ENCODE measurements around the gene CUBN.

CUBN gene

GRCh38 chr10:16992611-16993119 lies 136.9 kb downstream of the CUBN start:
- no peak for DNase-seq (ENCODE audit: low read depth in 2 of 2, low spot score in 1 of 2)

- DNase-seq (ENCODE audit: low read depth in 2 of 2, low spot score in 1 of 2), result no peak
Observed at GRCh38 chr10:16991011-16991410, 138.6 kb downstream of the CUBN start.

- DNase-seq (ENCODE audit: low read depth in 2 of 2, low spot score in 1 of 2), result no peak
Observed at GRCh38 chr10:16989826-16990293, 139.8 kb downstream of the CUBN start.

GRCh38 chr10:16988900-16989299 lies 140.7 kb downstream of the CUBN start:
- no peak for DNase-seq (ENCODE audit: low read depth in 2 of 2, low spot score in 1 of 2)

GRCh38 chr10:16987976-16988610 lies 141.5 kb downstream of the CUBN start:
- DNase-seq (ENCODE audit: low read depth in 2 of 2, low spot score in 1 of 2), result no peak

- DNase-seq (ENCODE audit: low read depth in 2 of 2, low spot score in 1 of 2), result no peak
Observed at GRCh38 chr10:16987206-16987621, 142.4 kb downstream of the CUBN start.

GRCh38 chr10:16986406-16987205 lies 143.0 kb downstream of the CUBN start:
- no peak for DNase-seq (ENCODE audit: low read depth in 2 of 2, low spot score in 1 of 2)

- no peak for DNase-seq (ENCODE audit: low read depth in 2 of 2, low spot score in 1 of 2)
Observed at GRCh38 chr10:16986082-16986405, 143.6 kb downstream of the CUBN start.

- DNase-seq (ENCODE audit: low read depth in 2 of 2, low spot score in 1 of 2), result no peak
Observed at GRCh38 chr10:16984242-16984641, 145.4 kb downstream of the CUBN start.

- DNase-seq (ENCODE audit: low read depth in 2 of 2, low spot score in 1 of 2), result no peak
Observed at GRCh38 chr10:16976803-16977202, 152.8 kb downstream of the CUBN start.

GRCh38 chr10:16975188-16975587 lies 154.4 kb downstream of the CUBN start:
- DNase-seq (ENCODE audit: low read depth in 2 of 2, low spot score in 1 of 2), result no peak

GRCh38 chr10:16968416-16969041 lies 161.1 kb downstream of the CUBN start:
- DNase-seq (ENCODE audit: low read depth in 2 of 2, low spot score in 1 of 2), result no peak

GRCh38 chr10:16967866-16968415 lies 161.7 kb downstream of the CUBN start:
- DNase-seq (ENCODE audit: low read depth in 2 of 2, low spot score in 1 of 2), result no peak

- no peak for DNase-seq (ENCODE audit: low read depth in 2 of 2, low spot score in 1 of 2)
Observed at GRCh38 chr10:16966991-16967865, 162.4 kb downstream of the CUBN start.

GRCh38 chr10:16965740-16966447 lies 163.7 kb downstream of the CUBN start:
- no peak for DNase-seq (ENCODE audit: low read depth in 2 of 2, low spot score in 1 of 2)

- no peak for DNase-seq (ENCODE audit: low read depth in 2 of 2, low spot score in 1 of 2)
Observed at GRCh38 chr10:16965344-16965616, 164.3 kb downstream of the CUBN start.

- no peak for DNase-seq (ENCODE audit: low read depth in 2 of 2, low spot score in 1 of 2)
Observed at GRCh38 chr10:16964576-16965343, 164.9 kb downstream of the CUBN start.

GRCh38 chr10:16960551-16960950 lies 169.1 kb downstream of the CUBN start:
- no peak for DNase-seq (ENCODE audit: low read depth in 2 of 2, low spot score in 1 of 2)

- DNase-seq (ENCODE audit: low read depth in 2 of 2, low spot score in 1 of 2), result no peak
Observed at GRCh38 chr10:16957038-16957437, 172.6 kb downstream of the CUBN start.

Measured in stimulated activated CD8-positive, alpha-beta memory T cell treated with anti-CD3 and anti-CD28 coated beads, Interleukin-4, amount 100 ng/mL, for 4 hours (primary cell).